Neural cell (in vitro differentiated cells): ENCODE results near the gene KCNAB2. TPM values are rescaled to one million over a fixed set of nuclear protein-coding genes. Genes with fewer than 3 reads are reported as not detected.

Source experiments
- H2AFZ ChIP-seq: fragments of 200-600, 300-800 bp; sonication (generic), shearing (Covaris generic); 2 replicates; pipeline ENCODE4 v1.6.0; 2014; ENCODE audit warnings: low read depth, mild to moderate bottlenecking, antibody characterized with exemption, low read length, moderate library complexity
- H3F3A ChIP-seq: fragments of 200-600 bp; shearing (Covaris generic); 2 replicates; pipeline ENCODE4 v1.6.1; 2016; ENCODE audit warnings: mild to moderate bottlenecking, moderate library complexity, mixed read lengths, antibody characterized with exemption, low read length; ENCODE audit not compliant: insufficient read depth, poor library complexity, severe bottlenecking
- H3K27ac ChIP-seq: fragments of 200-600, 300-800 bp; sonication (generic), shearing (Covaris generic); 2 replicates; pipeline ENCODE4 v1.5.1; 2014; ENCODE audit warnings: mild to moderate bottlenecking, low read length, moderate library complexity
- H3K27me3 ChIP-seq: fragments of 300-800, 200-600 bp; sonication (generic), shearing (Covaris generic); 2 replicates; pipeline ENCODE4 v1.6.0; 2014; ENCODE audit warnings: mild to moderate bottlenecking, low read depth, low read length, moderate library complexity; ENCODE audit not compliant: insufficient read depth
- H3K36me3 ChIP-seq: fragments of 300-800, 200-600 bp; sonication (generic), shearing (Covaris generic); 2 replicates; pipeline ENCODE4 v1.5.1; 2014; ENCODE audit warnings: mild to moderate bottlenecking, antibody characterized with exemption, low read length, moderate library complexity; ENCODE audit not compliant: insufficient read depth
- H3K4me2 ChIP-seq: fragments of 300-800, 200-600 bp; sonication (generic), shearing (Covaris generic); 2 replicates; pipeline ENCODE4 v1.6.0; 2014; ENCODE audit warnings: mild to moderate bottlenecking, low read length
- H3K4me3 ChIP-seq: fragments of 300-800, 200-600 bp; sonication (generic), shearing (Covaris generic); 2 replicates; pipeline ENCODE4 v1.5.1; 2014; ENCODE audit warnings: mild to moderate bottlenecking, low read length, moderate library complexity
- H3K79me2 ChIP-seq: fragments of 200-600 bp; shearing (Covaris generic); replicated peaks from 2 replicates; pipeline ENCODE4 v1.6.0; 2014; ENCODE audit warnings: mild to moderate bottlenecking, low read length, moderate library complexity; ENCODE audit not compliant: insufficient read depth
- H3K9ac ChIP-seq: fragments of 300-800, 200-600 bp; sonication (generic), shearing (Covaris generic); 2 replicates; pipeline ENCODE4 v1.6.1; 2016; ENCODE audit warnings: mild to moderate bottlenecking, low read length, mixed read lengths
- H3K9me2 ChIP-seq: fragments of 200-600 bp; shearing (Covaris generic); 2 replicates; pipeline ENCODE4 v1.6.1; 2016; ENCODE audit warnings: mild to moderate bottlenecking, low read length, mixed read lengths; ENCODE audit not compliant: insufficient read depth
- H3K9me3 ChIP-seq: fragments of 200-600, 300-800 bp; sonication (generic), shearing (Covaris generic); 2 replicates; pipeline ENCODE4 v1.6.1; 2016; ENCODE audit warnings: mild to moderate bottlenecking, mixed run types, low read length, moderate library complexity, mixed read lengths
- H4K20me1 ChIP-seq: fragments of 200-600 bp; shearing (Covaris generic); 2 replicates; pipeline ENCODE4 v1.6.1; 2016; ENCODE audit warnings: mild to moderate bottlenecking, mixed run types; ENCODE audit not compliant: insufficient read depth
- EP300 ChIP-seq: fragments of 450-650 bp; conservative IDR thresholded peaks from 2 replicates; pipeline ENCODE4 v1.6.1; 2014; ENCODE audit warnings: antibody characterized with exemption, mild to moderate bottlenecking, moderate library complexity; ENCODE audit not compliant: poor library complexity, severe bottlenecking
- EZH2 ChIP-seq: fragments of 200-600, 300-800 bp; shearing (Covaris generic), sonication (generic); IDR thresholded peaks from 2 replicates; pipeline ENCODE4 v1.6.1; 2014; ENCODE audit warnings: antibody characterized with exemption, low read length, borderline replicate concordance, mild to moderate bottlenecking; ENCODE audit not compliant: insufficient read depth, poor library complexity, severe bottlenecking
- MXI1 ChIP-seq: fragments of 450-650 bp; conservative IDR thresholded peaks from 2 replicates; pipeline ENCODE4 v1.6.1; 2014; ENCODE audit warnings: antibody characterized with exemption, mild to moderate bottlenecking; ENCODE audit not compliant: poor library complexity, severe bottlenecking
- POLR2AphosphoS5 ChIP-seq: IDR thresholded peaks from 2 replicates; pipeline ENCODE4 v1.6.1; 2012
- RAD21 ChIP-seq: fragments of 450-650 bp; conservative IDR thresholded peaks from 2 replicates; pipeline ENCODE4 v1.6.1; 2014; ENCODE audit warnings: antibody characterized with exemption, mild to moderate bottlenecking, moderate library complexity
- SMC3 ChIP-seq: fragments of 450-650 bp; conservative IDR thresholded peaks from 2 replicates; pipeline ENCODE4 v1.6.1; 2014; ENCODE audit warnings: antibody characterized with exemption, mild to moderate bottlenecking, moderate library complexity; ENCODE audit not compliant: poor library complexity
- TAF1 ChIP-seq: IDR thresholded peaks from 2 replicates; pipeline ENCODE4 v1.6.1; 2012; ENCODE audit warnings: low read depth
- polyA plus RNA-seq: library from polyadenylated mRNA; depleted of rRNA; stranded (reverse); fragments of >200 nt; gene quantifications from 2 replicates; pipeline ENCODE4 v1.2.3, GENCODE V29; 2014
- TF ChIP-seq, protein P1 (sequence below): IDR thresholded peaks from 2 replicates; pipeline ENCODE4 v1.6.1; 2012; ENCODE audit warnings: borderline replicate concordance
- TF ChIP-seq, protein P2 (sequence below): fragments of 450-650 bp; IDR thresholded peaks from 2 replicates; pipeline ENCODE4 v1.5.1; 2014; ENCODE audit warnings: antibody characterized with exemption, mild to moderate bottlenecking, moderate library complexity; ENCODE audit not compliant: poor library complexity, severe bottlenecking

KCNAB2 gene
- polyA plus RNA-seq, 1 donor from 2014 or later, result 11.7 TPM

DNA sequence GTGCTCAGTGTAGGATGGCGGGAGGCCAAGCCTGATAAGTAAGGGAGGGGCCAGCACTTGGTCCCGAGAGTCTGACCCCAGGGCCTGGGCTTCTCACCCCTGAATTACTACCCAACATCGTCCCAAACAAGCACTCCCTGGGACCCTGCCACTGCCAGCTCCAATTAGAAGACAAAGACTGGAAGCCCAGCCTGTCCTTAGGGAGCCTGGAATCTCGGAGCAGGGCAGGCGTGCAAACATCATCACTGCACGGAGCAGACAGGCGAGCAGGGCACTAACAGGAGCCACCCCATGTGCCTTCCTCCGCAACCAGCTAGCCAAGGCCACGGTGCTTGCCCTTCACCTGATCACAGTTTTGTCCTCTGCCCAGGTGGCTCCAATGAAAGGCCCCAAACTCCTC lies 23.2 kb downstream of the KCNAB2 start:
- no peak for TF ChIP-seq MXI1
- no peak for TF ChIP-seq EP300
- TF ChIP-seq TAF1, result no peak
- TF ChIP-seq, protein P1, sequence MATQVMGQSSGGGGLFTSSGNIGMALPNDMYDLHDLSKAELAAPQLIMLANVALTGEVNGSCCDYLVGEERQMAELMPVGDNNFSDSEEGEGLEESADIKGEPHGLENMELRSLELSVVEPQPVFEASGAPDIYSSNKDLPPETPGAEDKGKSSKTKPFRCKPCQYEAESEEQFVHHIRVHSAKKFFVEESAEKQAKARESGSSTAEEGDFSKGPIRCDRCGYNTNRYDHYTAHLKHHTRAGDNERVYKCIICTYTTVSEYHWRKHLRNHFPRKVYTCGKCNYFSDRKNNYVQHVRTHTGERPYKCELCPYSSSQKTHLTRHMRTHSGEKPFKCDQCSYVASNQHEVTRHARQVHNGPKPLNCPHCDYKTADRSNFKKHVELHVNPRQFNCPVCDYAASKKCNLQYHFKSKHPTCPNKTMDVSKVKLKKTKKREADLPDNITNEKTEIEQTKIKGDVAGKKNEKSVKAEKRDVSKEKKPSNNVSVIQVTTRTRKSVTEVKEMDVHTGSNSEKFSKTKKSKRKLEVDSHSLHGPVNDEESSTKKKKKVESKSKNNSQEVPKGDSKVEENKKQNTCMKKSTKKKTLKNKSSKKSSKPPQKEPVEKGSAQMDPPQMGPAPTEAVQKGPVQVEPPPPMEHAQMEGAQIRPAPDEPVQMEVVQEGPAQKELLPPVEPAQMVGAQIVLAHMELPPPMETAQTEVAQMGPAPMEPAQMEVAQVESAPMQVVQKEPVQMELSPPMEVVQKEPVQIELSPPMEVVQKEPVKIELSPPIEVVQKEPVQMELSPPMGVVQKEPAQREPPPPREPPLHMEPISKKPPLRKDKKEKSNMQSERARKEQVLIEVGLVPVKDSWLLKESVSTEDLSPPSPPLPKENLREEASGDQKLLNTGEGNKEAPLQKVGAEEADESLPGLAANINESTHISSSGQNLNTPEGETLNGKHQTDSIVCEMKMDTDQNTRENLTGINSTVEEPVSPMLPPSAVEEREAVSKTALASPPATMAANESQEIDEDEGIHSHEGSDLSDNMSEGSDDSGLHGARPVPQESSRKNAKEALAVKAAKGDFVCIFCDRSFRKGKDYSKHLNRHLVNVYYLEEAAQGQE, result no peak
- TF ChIP-seq POLR2AphosphoS5, result no peak
- TF ChIP-seq, protein P2, sequence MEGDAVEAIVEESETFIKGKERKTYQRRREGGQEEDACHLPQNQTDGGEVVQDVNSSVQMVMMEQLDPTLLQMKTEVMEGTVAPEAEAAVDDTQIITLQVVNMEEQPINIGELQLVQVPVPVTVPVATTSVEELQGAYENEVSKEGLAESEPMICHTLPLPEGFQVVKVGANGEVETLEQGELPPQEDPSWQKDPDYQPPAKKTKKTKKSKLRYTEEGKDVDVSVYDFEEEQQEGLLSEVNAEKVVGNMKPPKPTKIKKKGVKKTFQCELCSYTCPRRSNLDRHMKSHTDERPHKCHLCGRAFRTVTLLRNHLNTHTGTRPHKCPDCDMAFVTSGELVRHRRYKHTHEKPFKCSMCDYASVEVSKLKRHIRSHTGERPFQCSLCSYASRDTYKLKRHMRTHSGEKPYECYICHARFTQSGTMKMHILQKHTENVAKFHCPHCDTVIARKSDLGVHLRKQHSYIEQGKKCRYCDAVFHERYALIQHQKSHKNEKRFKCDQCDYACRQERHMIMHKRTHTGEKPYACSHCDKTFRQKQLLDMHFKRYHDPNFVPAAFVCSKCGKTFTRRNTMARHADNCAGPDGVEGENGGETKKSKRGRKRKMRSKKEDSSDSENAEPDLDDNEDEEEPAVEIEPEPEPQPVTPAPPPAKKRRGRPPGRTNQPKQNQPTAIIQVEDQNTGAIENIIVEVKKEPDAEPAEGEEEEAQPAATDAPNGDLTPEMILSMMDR, result no peak
- no peak for TF ChIP-seq SMC3
- Histone ChIP-seq H3K27me3 (no peaks in the 10 kb centered on the region), H3K79me2 (no peaks in the 10 kb centered on the region), H3K9me2 (no peaks in the 10 kb centered on the region), H3K27ac (no peak overlapping the region), H3K4me3 (no peak overlapping the region), H3K9ac (no peak overlapping the region), H3K36me3 (no peaks in the 10 kb centered on the region), H3K4me2 (no peak overlapping the region), H2AFZ (no peak overlapping the region), H3K9me3 (no peaks in the 10 kb centered on the region), H4K20me1 (no peaks in the 10 kb centered on the region), H3F3A (no peaks in the 10 kb centered on the region)

DNA sequence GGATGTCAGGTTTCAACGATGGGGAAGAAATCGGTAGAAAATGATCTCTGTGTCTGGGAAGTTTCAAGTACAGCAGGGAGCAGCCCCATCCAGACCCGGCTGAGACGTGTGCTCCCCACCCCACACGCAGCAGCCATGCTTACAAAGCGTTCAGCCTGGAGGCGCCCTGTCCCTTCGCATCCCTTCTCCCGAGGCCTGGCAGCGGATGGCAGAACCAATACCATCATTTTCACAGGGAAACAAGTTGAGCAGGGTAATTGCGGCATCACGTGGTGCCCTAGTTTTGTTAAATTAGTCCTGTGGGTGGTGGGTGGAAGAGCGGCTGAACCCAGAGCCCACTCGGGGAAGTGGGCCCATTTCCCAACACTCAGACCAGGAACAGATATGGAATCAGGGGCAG lies 23.9 kb downstream of the KCNAB2 start:
- H2AFZ ChIP-seq, result no peak overlapping the region

More for the DNA sequence above, 23.9 kb downstream of the KCNAB2 start:
- Histone ChIP-seq H4K20me1 (no peaks in the 10 kb centered on the region), H3K27me3 (no peaks in the 10 kb centered on the region), H3K4me2 (no peak overlapping the region), H3K9me2 (no peaks in the 10 kb centered on the region), H3K27ac (no peak overlapping the region), H3K9me3 (no peaks in the 10 kb centered on the region), H3K4me3 (no peak overlapping the region), H3F3A (no peaks in the 10 kb centered on the region), H3K36me3 (no peaks in the 10 kb centered on the region), H3K79me2 (no peaks in the 10 kb centered on the region), H3K9ac (no peak overlapping the region)
- TF ChIP-seq POLR2AphosphoS5 (no peak), SMC3 (no peak), EP300 (no peak), MXI1 (no peak), TAF1 (no peak), RAD21 (no peak), EZH2 (no peak)
- TF ChIP-seq, protein P2, result no peak
- TF ChIP-seq, protein P1, result no peak
